HCT116 (cell line): ENCODE measurements around the gene UTS2R. TPM values are rescaled to one million over a fixed set of nuclear protein-coding genes. Genes with fewer than 3 reads are reported as not detected.

Experiments
- ATAC-seq: fragments of 200-7000 bp; cut with Tn5 transposase; 2 replicates; pipeline ENCODE4 v1.9.1; 2020; ENCODE audit warnings: mild to moderate bottlenecking, moderate library complexity
- BruUV-seq: library from RNA; stranded (reverse); fragments of 400-500 nt; replicated peaks from 2 replicates; lab custom pipeline; 2021; lab: Mats Ljungman, UMichigan
- CTCF ChIA-PET: fragments of 300-600 bp; sonication (Branson Sonifier 250); formaldehyde crosslinking; loops from one replicate; lab custom pipeline; 2021; ENCODE audit warnings: antibody characterized with exemption; lab: Charles Lee
- POLR2A ChIA-PET: fragments of 300-600, 350-600 bp; sonication (Branson Sonifier 250); formaldehyde crosslinking; loops from one replicate; lab custom pipeline; 2021; ENCODE audit warnings: antibody characterized with exemption; lab: Charles Lee
- RAD21 ChIA-PET, 2 experiments: fragments of 300-600 bp; sonication (Branson Sonifier 250); formaldehyde crosslinking; loops; one replicate each; lab custom pipeline; 2023; ENCODE audit warnings: low total read pairs in 2 of 2; ENCODE audit not compliant: uncharacterized antibody in 2 of 2, unreplicated experiment in 2 of 2, low non-redundant PET in 1 of 2; lab: Charles Lee
- DNase-seq: peaks from one replicate; pipeline ENCODE4 v3.0.0-alpha.2; 2010; ENCODE audit warnings: low read depth, low spot score
- H2AFZ ChIP-seq: fragments of 200-600 bp; shearing (Covaris generic), sonication (generic); 2 replicates; pipeline ENCODE4 v1.6.1; 2017; ENCODE audit warnings: low read depth, mixed run types, mixed read lengths, antibody characterized with exemption, low read length; ENCODE audit not compliant: poor library complexity, severe bottlenecking
- H3K27ac ChIP-seq: 2 replicates; pipeline ENCODE4 v1.5.1; 2012; ENCODE audit warnings: low read depth, low read length
- H3K27me3 ChIP-seq: fragments of 200-600 bp; sonication (generic); 2 replicates; pipeline ENCODE4 v1.6.1; 2016; ENCODE audit warnings: mixed run types, low read length, mixed read lengths; ENCODE audit not compliant: insufficient read depth
- H3K36me3 ChIP-seq, 2 experiments: fragments of 200-500 bp in 1 of 2; fragments of 200-600 bp in 1 of 2; sonication (Bioruptor generic) in 1 of 2; sonication (generic) in 1 of 2; 2 replicates each; pipeline versions ENCODE4 v1.5.1 to v1.6.1; 2014 to 2016; ENCODE audit warnings: low read length in 2 of 2, inconsistent platforms in 1 of 2, mixed read lengths in 1 of 2, mixed run types in 1 of 2; ENCODE audit not compliant: insufficient read depth in 2 of 2, control insufficient read depth in 1 of 2
- H3K4me1 ChIP-seq, 2 experiments: fragments of 200-600 bp in 1 of 2; sonication (generic) in 1 of 2; 2 replicates each; pipeline versions ENCODE4 v1.5.1 to v1.6.1; 2012 to 2017; ENCODE audit warnings: low read length in 2 of 2, inconsistent platforms in 1 of 2, mild to moderate bottlenecking in 1 of 2, mixed read lengths in 1 of 2, mixed run types in 1 of 2, moderate library complexity in 1 of 2; ENCODE audit not compliant: insufficient read depth in 2 of 2, control insufficient read depth in 1 of 2
- H3K4me2 ChIP-seq: fragments of 200-600 bp; sonication (generic); 2 replicates; pipeline ENCODE4 v1.6.1; 2017; ENCODE audit warnings: mixed run types, low read length, mixed read lengths
- H3K4me3 ChIP-seq, 2 experiments: fragments of 200-600 bp in 1 of 2; sonication (generic) in 1 of 2; replicated peaks in 1 of 2; 2 replicates each; pipeline ENCODE4 v1.5.1; 2011 to 2016; ENCODE audit warnings: low read length in 2 of 2, control low read depth in 1 of 2, low read depth in 1 of 2, mild to moderate bottlenecking in 1 of 2, mixed read lengths in 1 of 2, mixed run types in 1 of 2
- H3K79me2 ChIP-seq: fragments of 200-600 bp; sonication (generic); 2 replicates; pipeline ENCODE4 v1.6.1; 2017; ENCODE audit warnings: mild to moderate bottlenecking, mixed run types, low read length, moderate library complexity, mixed read lengths; ENCODE audit not compliant: insufficient read depth
- H3K9ac ChIP-seq: fragments of 200-600 bp; sonication (generic); 2 replicates; pipeline ENCODE4 v1.6.1; 2016; ENCODE audit warnings: low read length, mixed read lengths
- H3K9me2 ChIP-seq: fragments of 200-600 bp; sonication (generic), shearing (Covaris generic); 2 replicates; pipeline ENCODE4 v1.6.1; 2017; ENCODE audit warnings: mixed run types, mild to moderate bottlenecking, moderate library complexity; ENCODE audit not compliant: insufficient read depth
- H3K9me3 ChIP-seq, 2 experiments: fragments of 200-500 bp in 1 of 2; fragments of 200-600 bp in 1 of 2; sonication (Bioruptor generic) in 1 of 2; sonication (generic) in 1 of 2; 2 replicates each; pipeline ENCODE4 v1.6.1; 2014 to 2017; ENCODE audit warnings: low read length in 2 of 2, mixed read lengths in 2 of 2, inconsistent platforms in 1 of 2, low read depth in 1 of 2, mild to moderate bottlenecking in 1 of 2, mixed run types in 1 of 2, moderate library complexity in 1 of 2; ENCODE audit not compliant: control insufficient read depth in 1 of 2, insufficient read depth in 1 of 2
- H4K20me1 ChIP-seq: fragments of 200-600 bp; sonication (generic), shearing (Covaris generic); 2 replicates; pipeline ENCODE4 v1.6.1; 2017; ENCODE audit warnings: mixed run types, mild to moderate bottlenecking, moderate library complexity; ENCODE audit not compliant: insufficient read depth
- CBX3 ChIP-seq: IDR thresholded peaks from 2 replicates; pipeline ENCODE4 v1.6.1; 2012; ENCODE audit warnings: low read depth
- EGR1 ChIP-seq: IDR thresholded peaks from 2 replicates; pipeline ENCODE4 v1.6.1; 2012; ENCODE audit warnings: low read depth
- ELF1 ChIP-seq: IDR thresholded peaks from 2 replicates; pipeline ENCODE4 v1.6.1; 2012; ENCODE audit warnings: low read depth, borderline replicate concordance
- EZH2 ChIP-seq: fragments of 200-600 bp; sonication (generic); IDR thresholded peaks from 2 replicates; pipeline ENCODE4 v1.6.1; 2017; ENCODE audit warnings: antibody characterized with exemption, mixed run types
- RAD21 ChIP-seq: IDR thresholded peaks from 2 replicates; pipeline ENCODE4 v1.6.1; 2012; ENCODE audit warnings: low read depth, mild to moderate bottlenecking
- SRF ChIP-seq: IDR thresholded peaks from 2 replicates; pipeline ENCODE4 v1.6.1; 2012; ENCODE audit warnings: low read depth
- TCF7L2 ChIP-seq: IDR thresholded peaks from 2 replicates; pipeline ENCODE4 v1.7.0; 2011; ENCODE audit warnings: borderline replicate concordance, inconsistent platforms; ENCODE audit not compliant: insufficient read depth, insufficient read length; ENCODE audit errors: extremely low read depth
- YY1 ChIP-seq: IDR thresholded peaks from 2 replicates; pipeline ENCODE4 v1.6.1; 2011; ENCODE audit warnings: low read length, low read depth, moderate library complexity, mild to moderate bottlenecking; ENCODE audit not compliant: insufficient replicate concordance; ENCODE audit errors: extremely low read depth
- ZBTB33 ChIP-seq: IDR thresholded peaks from 2 replicates; pipeline ENCODE4 v1.6.1; 2011; ENCODE audit warnings: mild to moderate bottlenecking, low read length, moderate library complexity; ENCODE audit not compliant: insufficient replicate concordance; ENCODE audit errors: extremely low read depth
- ZFX ChIP-seq: fragments of 450-650 bp; IDR thresholded peaks from 2 replicates; pipeline ENCODE4 v1.6.1; 2017
- ZNF274 ChIP-seq: fragments of 200-500 bp; sonication (Bioruptor generic); IDR thresholded peaks from 2 replicates; pipeline ENCODE4 v1.6.1; 2014; ENCODE audit warnings: mild to moderate bottlenecking, low read depth, low read length, inconsistent platforms
- intact Hi-C: fragments of 100-400 bp; cut with micrococcal nuclease; formaldehyde crosslinking; loops from 2 replicates; pipeline ENCODE4 v1.10.0; 2022
- total RNA-seq: library from RNA; stranded (reverse); gene quantifications from one replicate; pipeline ENCODE4 v1.2.1, GENCODE V29; 2021; ENCODE audit not compliant: unreplicated experiment

Gene UTS2R
- total RNA-seq, 1 experiment from 2014 or later = not detected

GRCh38 chr17:82323514-82324234, 47.9 kb upstream of the UTS2R start (continued):
- no peak for TF ChIP-seq ZBTB33
- no peak for TF ChIP-seq YY1
- no peak for TF ChIP-seq SRF
- no peak for TF ChIP-seq CBX3
- TF ChIP-seq RAD21 = no peak
- no peak for TF ChIP-seq ZNF274
- no peak for TF ChIP-seq ELF1
- TF ChIP-seq EGR1 = no peak
- no peak for TF ChIP-seq ZFX
- TF ChIP-seq EZH2 = no peak
- TF ChIP-seq, all 23 proteins: peak for 0

DNA sequence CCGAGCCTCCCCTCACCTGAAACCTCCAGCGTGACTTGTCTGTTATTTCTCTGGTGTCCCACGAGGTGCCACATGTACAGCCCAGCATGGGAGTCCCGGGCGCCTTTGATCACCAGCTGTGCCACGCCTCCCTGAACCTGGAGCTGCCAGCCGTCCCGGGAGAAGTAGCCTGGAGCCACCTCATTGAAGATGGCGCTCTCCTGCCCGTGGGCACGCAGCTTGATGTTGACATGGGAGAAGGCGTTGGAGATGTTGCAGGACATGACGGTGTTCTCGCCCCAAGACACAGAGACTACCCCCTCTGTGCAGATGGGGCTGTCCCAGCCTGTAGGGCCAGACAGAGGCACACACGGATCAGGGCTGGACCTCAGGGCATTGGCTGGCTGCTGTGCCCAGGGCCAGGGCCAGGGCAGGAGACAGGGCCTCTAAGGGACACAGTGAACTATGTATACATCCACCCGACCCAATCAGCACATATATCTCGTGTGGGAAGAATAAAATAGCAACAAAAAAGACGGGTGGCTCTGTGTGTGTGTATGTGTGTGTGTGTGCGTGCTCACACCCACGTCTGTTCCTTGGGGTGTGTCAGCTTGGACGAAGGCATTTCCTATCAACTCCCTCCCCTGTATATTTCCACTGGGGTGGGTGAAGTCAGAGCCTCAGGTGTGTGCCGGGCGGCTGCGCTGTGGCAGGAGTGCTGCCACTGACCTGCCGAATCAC, 46.8 kb upstream of the UTS2R start:
- Histone ChIP-seq H3K27ac (no peak overlapping the region; the same call in 1 of the 2 replicates), H3K4me3 (no peak overlapping the region), H3K9me2 (no peaks in the 10 kb centered on the region), H3K27me3 (no peaks in the 10 kb centered on the region), H4K20me1 (no peaks in the 10 kb centered on the region), H3K4me2 (no peak overlapping the region), H2AFZ (no peak overlapping the region), H3K79me2 (no peaks in the 10 kb centered on the region), H3K9ac (no peak overlapping the region), H3K9me3 (peaks cover 0 to under 1% of the 10 kb centered on the region in 2 experiments; a peak in 1 of 4 replicates), H3K36me3 (no peaks in the 10 kb centered on the region), H3K4me1 (peaks cover 9 to 33% of the 10 kb centered on the region in 2 experiments; a peak in 3 of 4 replicates)
- ATAC-seq (no peak), DNase-seq (no peak)
- POLR2A ChIA-PET = no interaction called here
- RAD21 ChIA-PET = no interaction called here
- CTCF ChIA-PET = no interaction called here
- intact Hi-C loops = no loop called here
- BruUV-seq = no TSS peak
- no peak for TF ChIP-seq ZFX
- TF ChIP-seq TCF7L2 = peak; percentile 95
